HEK293T (cell line): ENCODE measurements around the gene MTMR12.

Experiments
- ARNT ChIP-seq: fragments of 450-650 bp; IDR thresholded peaks from 2 replicates; pipeline ENCODE4 v1.6.1; 2017; ENCODE audit warnings: mild to moderate bottlenecking
- FOXA1 ChIP-seq: fragments of 450-650 bp; IDR thresholded peaks from 2 replicates; pipeline ENCODE4 v1.6.1; 2016; ENCODE audit warnings: mild to moderate bottlenecking
- HDGF ChIP-seq: fragments of 450-650 bp; IDR thresholded peaks from 2 replicates; pipeline ENCODE4 v1.6.1; 2017; ENCODE audit warnings: antibody characterized with exemption, borderline replicate concordance
- NFRKB ChIP-seq: fragments of 450-650 bp; IDR thresholded peaks from 2 replicates; pipeline ENCODE4 v1.6.1; 2016; ENCODE audit warnings: mild to moderate bottlenecking, moderate library complexity
- SP1 ChIP-seq: fragments of 450-650 bp; IDR thresholded peaks from 2 replicates; pipeline ENCODE4 v1.6.1; 2017

GRCh38 chr5:32279223-32279622, 33.5 kb downstream of the MTMR12 start:
- TF ChIP-seq NFRKB (no peak), HDGF (no peak), SP1 (no peak), ARNT (no peak), FOXA1 (no peak)
